GM12878 (cell line): ENCODE measurements around the gene ASCC1.
"Not testable (repeated sequence)": the region's sequence is repeated elsewhere in the genome, so short reads cannot be mapped to it uniquely, and the experiment has no call there.

Experiments used
- E4F1 ChIP-seq: fragments of 450-650 bp; IDR thresholded peaks from 2 replicates; pipeline ENCODE4 v1.6.1; 2018; ENCODE audit warnings: borderline replicate concordance, mild to moderate bottlenecking; ENCODE audit not compliant: partially characterized antibody
- EP300 ChIP-seq, 2 experiments: fragments of 150-350 bp in 1 of 2; IDR thresholded peaks; 2 replicates each; pipeline ENCODE4 v1.6.1; 2011 to 2012; ENCODE audit warnings: low read depth in 2 of 2, low read length in 2 of 2, borderline replicate concordance in 1 of 2, improper control_type of control experiment in 1 of 2, inconsistent platforms in 1 of 2; ENCODE audit not compliant: control insufficient read depth in 1 of 2
- NFIC ChIP-seq: IDR thresholded peaks from 2 replicates; pipeline ENCODE4 v1.6.1; 2012; ENCODE audit warnings: low read depth, mild to moderate bottlenecking, inconsistent platforms, low read length, moderate library complexity
- POLR2A ChIP-seq: IDR thresholded peaks from 2 replicates; pipeline ENCODE4 v1.6.1; 2011; ENCODE audit warnings: low read depth, mild to moderate bottlenecking, low read length

GRCh38 chr10:72108004-72108370 is 108.1 kb downstream of the ASCC1 start:
- not testable (repeated sequence) for TF ChIP-seq NFIC; E4F1; POLR2A; EP300 (IDR thresholded peaks at IDR 0.05; ENCODE audit: borderline replicate concordance in 1 of 2, control insufficient read depth in 1 of 2, low read depth in 2 of 2, low read length in 2 of 2)
